Caco-2 (cell line): ENCODE data around the gene SMIM9. TPM values are rescaled to one million over a fixed set of nuclear protein-coding genes. Genes with fewer than 3 reads are reported as not detected.
A peak's percentile ranks its signal among the peaks of the same experiment; 100 is the strongest.

Experiments
- BruUV-seq: library from RNA; stranded (reverse); fragments of 400-500 nt; replicated peaks from 2 replicates; lab custom pipeline; 2021; lab: Mats Ljungman, UMichigan
- CTCF ChIA-PET: fragments of 300-600 bp; sonication (Branson Sonifier 250); formaldehyde crosslinking; loops from one replicate; lab custom pipeline; 2022; ENCODE audit warnings: antibody characterized with exemption; lab: Charles Lee
- POLR2A ChIA-PET: fragments of 300-600 bp; sonication (Branson Sonifier 250); formaldehyde crosslinking; loops from one replicate; lab custom pipeline; 2022; ENCODE audit warnings: antibody characterized with exemption; lab: Charles Lee
- DNase-seq, 2 experiments: peaks; one replicate each; pipeline versions ENCODE4 v3.0.0 to v3.0.0-alpha.2; 2020 to 2022
- H3K27me3 ChIP-seq: replicated peaks from 2 replicates; pipeline ENCODE4 v1.6.0; 2011; ENCODE audit warnings: low read length; ENCODE audit not compliant: control insufficient read depth, insufficient read depth
- H3K36me3 ChIP-seq: 2 replicates; pipeline ENCODE4 v1.5.1; 2011; ENCODE audit warnings: low read length; ENCODE audit not compliant: control insufficient read depth, insufficient read depth
- H3K4me1 ChIP-seq: fragments of 250-450 bp; sonication (Bioruptor Pico); 2 replicates; pipeline ENCODE4 v1.5.1; 2020; ENCODE audit warnings: mild to moderate bottlenecking
- H3K4me3 ChIP-seq: 2 replicates; pipeline ENCODE4 v1.5.1; 2011; ENCODE audit warnings: low read depth, mild to moderate bottlenecking, control low read depth, low read length
- H3K9me3 ChIP-seq: fragments of 250-450 bp; sonication (Bioruptor Pico); 2 replicates; pipeline ENCODE4 v1.5.1; 2020; ENCODE audit warnings: mild to moderate bottlenecking, moderate library complexity
- H3K27ac Mint-ChIP-seq: one replicate; pipeline ENCODE4 v1.8.0; 2022; ENCODE audit warnings: mixed read lengths; ENCODE audit not compliant: unreplicated experiment
- H3K27me3 Mint-ChIP-seq: one replicate; pipeline ENCODE4 v1.8.0; 2022; ENCODE audit warnings: mixed read lengths; ENCODE audit not compliant: insufficient read depth, unreplicated experiment
- H3K36me3 Mint-ChIP-seq: one replicate; pipeline ENCODE4 v1.8.0; 2022; ENCODE audit warnings: mild to moderate bottlenecking, mixed read lengths; ENCODE audit not compliant: insufficient read depth, unreplicated experiment
- H3K4me1 Mint-ChIP-seq: one replicate; pipeline ENCODE4 v1.8.0; 2022; ENCODE audit warnings: low read depth, mixed read lengths; ENCODE audit not compliant: unreplicated experiment
- H3K4me3 Mint-ChIP-seq: one replicate; pipeline ENCODE4 v1.8.0; 2022; ENCODE audit warnings: mild to moderate bottlenecking, moderate library complexity, mixed read lengths; ENCODE audit not compliant: unreplicated experiment
- H3K9me3 Mint-ChIP-seq: one replicate; pipeline ENCODE4 v1.8.0; 2022; ENCODE audit warnings: mixed read lengths; ENCODE audit not compliant: unreplicated experiment
- CTCF ChIP-seq, 2 experiments: fragments of 200-600 bp in 1 of 2; IDR thresholded peaks; 1 replicate in 1 of 2; 2 replicates in 1 of 2; pipeline versions ENCODE4 v1.5.1 to v1.8.0; 2011 to 2022; ENCODE audit warnings: antibody characterized with exemption in 1 of 2, control low read depth in 1 of 2, inconsistent platforms in 1 of 2, low read depth in 1 of 2, low read length in 1 of 2, mild to moderate bottlenecking in 1 of 2, moderate library complexity in 1 of 2; ENCODE audit not compliant: insufficient read depth in 1 of 2, severe bottlenecking in 1 of 2, unreplicated experiment in 1 of 2
- intact Hi-C: fragments of 100-400 bp; cut with micrococcal nuclease; formaldehyde crosslinking; loops from one replicate; pipeline ENCODE4 v1.10.0; 2022; ENCODE audit not compliant: unreplicated experiment
- total RNA-seq: library from RNA; stranded (reverse); gene quantifications from 2 replicates; pipeline ENCODE4 v1.2.3, GENCODE V29; 2022

Gene SMIM9
- total RNA-seq, 1 experiment from 2014 or later: not detected

- peaks cover 39% of the 10 kb centered on the region for H3K4me1 ChIP-seq
- H3K4me3 ChIP-seq: no peak overlapping the region
- POLR2A ChIA-PET: interaction anchor here (0.6 kb wide), 1 partner anchor 36 kb away, joined by 3 read pairs; no protein-coding TSS in a partner anchor
- H3K27me3 ChIP-seq: no peaks in the 10 kb centered on the region
- Mint-ChIP-seq H3K4me3 (peak overlapping the region; percentile 56), H3K9me3 (no peaks in the 10 kb centered on the region), H3K27me3 (no peaks in the 10 kb centered on the region), H3K36me3 (no peaks in the 10 kb centered on the region), H3K4me1 (peaks cover 21% of the 10 kb centered on the region), H3K27ac (no peak overlapping the region)
- no peak for TF ChIP-seq CTCF (IDR thresholded peaks at IDR 0.05; ENCODE audit: insufficient read depth in 1 of 2, low read depth in 1 of 2, low read length in 1 of 2, severe bottlenecking in 1 of 2, unreplicated experiment in 1 of 2)
- intact Hi-C loops: no loop called here
- no peaks in the 10 kb centered on the region for H3K36me3 ChIP-seq
- CTCF ChIA-PET: no interaction called here
- no TSS peak for BruUV-seq
- H3K9me3 ChIP-seq: no peaks in the 10 kb centered on the region
- no peak for DNase-seq
These were observed 33.8 kb downstream of the SMIM9 start for GRCh38 chrX:154800478-154801210.

GRCh38 chrX:154799556-154800348 lies 34.7 kb downstream of the SMIM9 start:
- peak; percentile 71 to 82 for DNase-seq

More at GRCh38 chrX:154799556-154800348, 34.7 kb downstream of the SMIM9 start:
- ChIA-PET POLR2A (interaction anchor here (0.6 to 0.7 kb wide), 4 partner anchors 23 to 227 kb away, joined by 3 to 7 read pairs (median 4); partner anchors contain the start of gene FUNDC2), CTCF (no interaction called here)
- TF ChIP-seq CTCF (IDR thresholded peaks at IDR 0.05; ENCODE audit: insufficient read depth in 1 of 2, low read depth in 1 of 2, low read length in 1 of 2, severe bottlenecking in 1 of 2, unreplicated experiment in 1 of 2): no peak
- Mint-ChIP-seq H3K4me3 (peak overlapping the region; percentile 56), H3K4me1 (peaks cover 21% of the 10 kb centered on the region), H3K27ac (peak overlapping the region; percentile 86), H3K27me3 (no peaks in the 10 kb centered on the region), H3K9me3 (no peaks in the 10 kb centered on the region), H3K36me3 (no peaks in the 10 kb centered on the region)
- intact Hi-C loops: loop anchor here (1.0 to 5.0 kb wide), 3 partner anchors 15 to 43 kb away; partner anchors contain the start of gene DKC1
- no TSS peak for BruUV-seq
- H3K4me3 ChIP-seq: no peak overlapping the region
- peaks cover 39% of the 10 kb centered on the region for H3K4me1 ChIP-seq
- no peaks in the 10 kb centered on the region for H3K9me3 ChIP-seq
- H3K36me3 ChIP-seq: no peaks in the 10 kb centered on the region
- no peaks in the 10 kb centered on the region for H3K27me3 ChIP-seq
